Parathyroid adenoma (tissue), 2 donors: ENCODE data around the gene MATN4.

Source experiments
- H2AFZ ChIP-seq: fragments of 300-600 bp; sonication (generic); one replicate; pipeline ENCODE4 v1.7.0; 2017; ENCODE audit warnings: antibody characterized with exemption, mild to moderate bottlenecking
- H3K27ac ChIP-seq: fragments of 300-600 bp; sonication (generic); one replicate; pipeline ENCODE4 v1.7.0; 2017
- H3K27me3 ChIP-seq: fragments of 300-600 bp; sonication (generic); one replicate; pipeline ENCODE4 v1.7.0; 2017; ENCODE audit warnings: low read length; ENCODE audit not compliant: control insufficient read depth, insufficient read depth
- H3K36me3 ChIP-seq: fragments of 300-600 bp; sonication (generic); one replicate; pipeline ENCODE4 v1.7.0; 2017; ENCODE audit warnings: low read length; ENCODE audit not compliant: control insufficient read depth, insufficient read depth
- H3K4me1 ChIP-seq: fragments of 300-600 bp; sonication (generic); one replicate; pipeline ENCODE4 v1.7.0; 2017; ENCODE audit warnings: control low read depth
- H3K4me2 ChIP-seq: fragments of 300-600 bp; sonication (generic); one replicate; pipeline ENCODE4 v1.7.0; 2017; ENCODE audit warnings: low read length
- H3K4me3 ChIP-seq: fragments of 300-600 bp; sonication (generic); one replicate; pipeline ENCODE4 v1.7.0; 2017; ENCODE audit warnings: low read depth, low read length
- H3K79me2 ChIP-seq: fragments of 300-600 bp; sonication (generic); one replicate; pipeline ENCODE4 v1.7.0; 2017; ENCODE audit warnings: control low read depth
- H3K9ac ChIP-seq: fragments of 300-600 bp; sonication (generic); one replicate; pipeline ENCODE4 v1.7.0; 2017; ENCODE audit warnings: mild to moderate bottlenecking
- H3K9me3 ChIP-seq: fragments of 300-600 bp; sonication (generic); one replicate; pipeline ENCODE4 v1.7.0; 2017; ENCODE audit warnings: low read length; ENCODE audit not compliant: control insufficient read depth
- CTCF ChIP-seq: fragments of 300-600 bp; sonication (generic); IDR thresholded peaks from one replicate; pipeline ENCODE4 v1.7.0; 2017; ENCODE audit warnings: antibody characterized with exemption, mild to moderate bottlenecking
- donor health status: primary hyperparathyroidism.

The MATN4 gene

DNA sequence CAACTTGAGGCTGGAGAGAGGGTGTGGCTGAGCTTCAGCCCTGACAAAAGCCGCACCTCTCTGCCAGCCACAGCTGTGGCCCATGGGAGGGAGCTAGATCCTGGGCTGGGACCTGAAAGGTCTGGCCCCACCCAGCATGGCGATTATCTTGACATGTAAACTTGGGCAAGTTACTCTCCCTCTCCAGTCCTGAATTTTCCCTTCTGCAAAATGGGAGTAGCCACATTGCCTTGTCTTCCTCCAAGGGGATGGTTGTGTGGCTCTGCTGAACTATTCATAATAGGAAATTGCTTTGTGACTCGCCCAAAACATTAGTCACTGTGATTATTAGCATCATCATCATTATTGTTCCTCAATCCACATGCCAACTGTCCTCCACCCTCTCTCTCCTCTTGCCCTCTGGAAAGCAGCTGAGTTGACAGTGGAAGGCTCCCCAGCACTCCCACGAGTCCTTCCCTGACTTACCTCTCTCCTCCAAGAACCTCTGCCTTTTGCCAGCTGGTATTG is 24.5 kb downstream of the MATN4 start:
- Histone ChIP-seq H3K27ac (no peak overlapping the region), H3K4me3 (no peak overlapping the region), H3K9ac (no peak overlapping the region), H3K4me1 (no peaks in the 10 kb centered on the region), H3K27me3 (peaks cover 4% of the 10 kb centered on the region), H3K9me3 (no peaks in the 10 kb centered on the region), H2AFZ (no peak overlapping the region), H3K36me3 (no peaks in the 10 kb centered on the region), H3K79me2 (no peaks in the 10 kb centered on the region), H3K4me2 (no peak overlapping the region)
- no peak for TF ChIP-seq CTCF

GRCh38 chr20:45282700-45283550 is 25.2 kb downstream of the MATN4 start:
- H3K27ac ChIP-seq = no peak overlapping the region
- no peaks in the 10 kb centered on the region for H3K4me1 ChIP-seq
- H3K9me3 ChIP-seq = no peaks in the 10 kb centered on the region
- no peak overlapping the region for H3K4me3 ChIP-seq
- H3K4me2 ChIP-seq = no peak overlapping the region
- peaks cover 4% of the 10 kb centered on the region for H3K27me3 ChIP-seq
- H3K79me2 ChIP-seq = no peaks in the 10 kb centered on the region
- TF ChIP-seq CTCF = no peak
- H3K9ac ChIP-seq = no peak overlapping the region
- no peak overlapping the region for H2AFZ ChIP-seq
- H3K36me3 ChIP-seq = no peaks in the 10 kb centered on the region

DNA sequence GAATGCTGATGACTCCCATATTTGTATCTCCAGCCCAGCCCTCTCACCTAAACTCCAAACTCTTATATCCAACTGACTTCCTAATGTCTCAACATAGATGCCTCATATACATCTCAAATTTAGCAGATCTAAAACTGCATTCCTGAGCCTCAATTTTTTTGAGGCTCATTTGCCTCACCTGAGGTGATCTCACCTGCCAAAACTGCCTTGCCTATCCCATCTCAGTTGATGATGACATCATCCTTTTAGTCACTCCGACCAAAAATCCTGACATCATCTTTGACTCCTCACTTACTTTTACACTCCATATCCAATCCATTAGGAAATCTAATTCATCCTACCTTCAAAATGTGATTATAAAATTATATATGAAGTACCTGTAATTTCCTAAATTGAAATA is 28.1 kb downstream of the MATN4 start:
- H2AFZ ChIP-seq = no peak overlapping the region

DNA sequence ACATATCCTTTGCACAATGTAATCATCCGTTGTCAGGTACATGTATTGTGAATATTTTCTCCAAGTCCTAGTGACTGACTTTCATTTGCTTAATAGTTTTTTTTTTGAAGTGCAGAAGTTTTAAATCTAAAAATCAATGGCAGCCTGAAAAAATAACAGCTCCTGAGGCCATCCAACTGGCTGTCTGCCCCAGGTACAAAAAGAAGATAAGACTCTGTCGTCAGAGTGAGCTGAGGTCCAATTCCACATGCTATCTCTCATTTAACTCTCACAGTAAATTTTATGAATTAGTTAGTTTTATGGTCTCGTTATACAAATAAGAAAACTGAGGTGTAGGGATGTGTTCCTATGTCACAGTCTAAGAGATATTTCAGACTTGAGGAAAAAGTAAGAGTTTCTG is 32.8 kb downstream of the MATN4 start:
- Histone ChIP-seq H3K27ac (no peak overlapping the region), H3K4me3 (no peak overlapping the region), H3K9ac (no peak overlapping the region), H3K79me2 (no peaks in the 10 kb centered on the region), H3K4me1 (no peaks in the 10 kb centered on the region), H2AFZ (no peak overlapping the region), H3K9me3 (no peaks in the 10 kb centered on the region), H3K27me3 (no peaks in the 10 kb centered on the region), H3K36me3 (no peaks in the 10 kb centered on the region), H3K4me2 (no peak overlapping the region)
- TF ChIP-seq CTCF = no peak

More for the DNA sequence above, 28.1 kb downstream of the MATN4 start:
- Histone ChIP-seq H3K79me2 (no peaks in the 10 kb centered on the region), H3K27ac (no peak overlapping the region), H3K4me3 (no peak overlapping the region), H3K4me2 (no peak overlapping the region), H3K9ac (no peak overlapping the region), H3K9me3 (no peaks in the 10 kb centered on the region), H3K4me1 (no peaks in the 10 kb centered on the region), H3K36me3 (no peaks in the 10 kb centered on the region), H3K27me3 (peaks cover 4% of the 10 kb centered on the region)
- TF ChIP-seq CTCF = no peak
